GM21423 (cell line): Measurements from ENCODE around the gene AFF2.

ENCODE experiments used
- ATAC-seq: cut with Tn5 transposase; IDR thresholded peaks from one replicate; pipeline ENCODE4 v1.9.1; 2021; ENCODE audit warnings: mild to moderate bottlenecking, moderate library complexity; ENCODE audit not compliant: unreplicated experiment

AFF2 gene

GRCh38 chrX:148580016-148580415, 79.6 kb downstream of the AFF2 start:
- no peak for ATAC-seq

DNA sequence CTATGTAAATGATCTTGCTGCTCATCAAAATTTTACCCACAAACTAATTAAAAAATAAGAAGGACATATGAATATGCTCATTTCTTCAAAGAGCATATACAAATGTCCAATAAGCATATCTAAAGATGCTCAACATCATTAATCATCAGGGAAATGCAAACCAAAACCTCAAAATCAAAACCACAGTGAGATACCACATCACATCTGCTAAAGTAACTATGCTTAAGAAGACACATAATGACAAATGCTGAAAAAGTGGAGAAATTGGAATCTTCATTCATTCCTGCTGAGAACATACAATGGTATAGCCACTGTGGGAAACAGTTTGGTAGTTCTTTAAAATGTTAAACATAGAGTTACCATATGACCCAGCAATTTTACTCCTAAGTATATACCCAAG, 81.9 kb downstream of the AFF2 start:
- ATAC-seq, result no peak

- ATAC-seq, result no peak
These were observed 88.4 kb downstream of the AFF2 start for GRCh38 chrX:148588649-148589310.

GRCh38 chrX:148592595-148592994, 92.2 kb downstream of the AFF2 start:
- ATAC-seq, result no peak

DNA sequence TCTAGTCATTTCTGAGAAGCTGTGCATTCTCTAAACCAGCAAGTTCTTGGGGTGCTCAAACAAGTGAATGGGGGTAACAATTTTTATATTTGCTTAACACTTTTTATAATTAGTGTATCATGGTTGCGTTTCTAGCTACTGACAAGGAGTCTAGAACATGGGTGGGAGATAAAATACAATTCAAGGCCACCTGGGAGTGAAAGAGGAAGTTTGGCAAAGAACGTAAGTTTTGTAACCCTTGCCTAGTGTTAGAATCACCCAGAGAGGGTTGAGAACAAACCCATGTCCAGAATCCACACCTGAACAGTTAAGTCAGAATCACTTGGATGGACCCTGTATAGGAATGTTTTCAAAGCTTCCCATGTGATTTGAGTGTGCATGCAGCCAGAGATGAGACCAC, 92.7 kb downstream of the AFF2 start:
- ATAC-seq, result no peak

DNA sequence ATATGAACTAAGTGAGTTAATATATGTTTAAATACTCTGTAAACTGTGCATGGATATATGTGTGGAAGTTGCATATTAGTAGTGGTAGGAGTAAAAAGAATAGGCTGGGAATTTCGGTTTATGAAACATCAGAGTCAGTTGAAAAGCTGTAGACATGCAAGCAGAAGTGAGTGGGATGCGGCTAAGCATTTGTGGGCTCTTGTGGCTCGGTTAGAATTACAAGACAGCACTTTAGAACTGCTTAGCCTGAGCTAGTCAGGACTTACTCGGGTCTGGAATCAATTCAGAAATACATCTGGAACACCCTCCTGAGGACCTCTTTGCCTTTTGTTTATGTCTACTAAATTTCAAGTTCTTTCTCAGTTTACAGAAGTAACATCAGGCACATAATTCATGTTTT, 93.6 kb downstream of the AFF2 start:
- no peak for ATAC-seq

GRCh38 chrX:148599404-148599803, 99.0 kb downstream of the AFF2 start:
- ATAC-seq, result no peak

GRCh38 chrX:148600131-148600530, 99.7 kb downstream of the AFF2 start:
- no peak for ATAC-seq

DNA sequence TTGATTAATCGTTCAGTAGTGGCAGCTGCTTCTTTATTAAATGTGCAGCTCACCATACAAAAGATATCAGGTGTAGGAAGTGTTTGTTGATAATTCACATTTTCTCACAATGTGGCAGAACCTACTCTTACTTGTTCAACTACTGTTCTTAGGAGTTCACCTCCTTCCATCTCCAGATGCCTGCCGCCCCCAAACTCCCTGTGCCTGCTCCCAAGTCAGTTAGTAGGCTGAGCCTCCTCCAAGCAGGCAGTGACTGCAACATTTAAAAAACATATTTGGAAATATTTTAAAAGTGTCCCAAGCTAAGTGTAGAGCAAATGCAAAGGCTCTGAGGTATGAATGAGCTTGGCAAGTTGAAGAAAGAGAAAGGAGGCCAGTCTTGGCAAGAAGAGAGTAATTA, 100.2 kb downstream of the AFF2 start:
- ATAC-seq, result no peak

GRCh38 chrX:148601034-148601433, 100.6 kb downstream of the AFF2 start:
- ATAC-seq, result no peak

DNA sequence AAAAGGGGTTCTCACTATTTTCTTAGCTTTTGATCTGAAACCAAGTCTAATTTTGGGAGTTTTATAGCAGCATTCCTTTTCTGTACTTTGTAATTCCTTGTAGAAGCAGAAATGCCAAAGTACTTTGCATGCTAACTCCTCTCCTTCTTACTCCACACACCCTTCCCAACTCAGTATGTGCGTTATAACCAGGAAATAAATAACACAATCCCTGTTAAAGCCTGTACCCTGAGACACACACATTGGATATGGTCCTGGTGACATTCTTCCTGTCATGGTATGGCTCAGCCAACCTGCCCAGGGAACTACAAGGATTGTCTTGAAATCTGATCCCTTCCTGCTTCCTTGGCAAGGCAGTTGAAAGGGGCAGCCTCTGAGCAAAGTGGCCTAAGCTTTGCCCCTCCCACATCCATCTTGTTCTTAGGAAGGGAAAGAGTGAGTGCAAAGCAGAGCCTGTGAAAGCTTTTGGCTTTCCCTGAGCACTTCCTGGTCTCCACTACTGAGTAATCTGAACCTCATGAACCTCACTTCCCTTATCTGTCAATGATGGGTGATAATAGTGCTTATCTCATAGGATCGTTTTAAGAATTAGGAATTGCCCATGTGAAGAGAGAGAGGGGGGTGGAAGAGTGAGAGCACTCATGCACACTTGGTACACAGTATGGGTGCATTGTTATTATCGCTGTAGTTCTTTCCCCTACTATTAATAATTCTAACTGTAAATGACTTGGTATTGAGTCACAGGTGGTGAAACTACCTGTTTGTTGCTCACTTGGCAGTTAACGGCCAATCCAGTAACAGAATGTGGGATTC, 109.3 kb downstream of the AFF2 start:
- ATAC-seq, result peak; percentile 72

DNA sequence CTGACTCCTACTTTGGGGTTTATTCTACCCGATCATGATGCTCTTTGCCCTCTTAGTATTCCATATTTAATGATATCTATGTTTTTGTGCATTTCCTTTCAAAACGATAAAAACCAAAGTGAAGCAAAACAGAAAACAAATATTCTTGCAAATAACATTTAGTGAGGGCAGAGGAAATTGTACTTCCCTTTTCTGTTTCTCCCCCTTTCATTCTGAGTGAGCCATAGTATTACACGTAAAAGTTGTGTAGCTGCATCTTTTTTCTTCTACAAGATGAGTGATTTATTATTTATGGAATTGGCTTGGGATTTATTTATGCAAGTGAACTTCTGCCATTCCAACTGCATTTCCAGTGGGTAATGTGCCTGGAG, 109.9 kb downstream of the AFF2 start:
- ATAC-seq, result peak; percentile 65

GRCh38 chrX:148611993-148612392, 111.6 kb downstream of the AFF2 start:
- ATAC-seq, result peak; percentile 42

- no peak for ATAC-seq
These were observed 112.0 kb downstream of the AFF2 start for GRCh38 chrX:148612431-148612830.

DNA sequence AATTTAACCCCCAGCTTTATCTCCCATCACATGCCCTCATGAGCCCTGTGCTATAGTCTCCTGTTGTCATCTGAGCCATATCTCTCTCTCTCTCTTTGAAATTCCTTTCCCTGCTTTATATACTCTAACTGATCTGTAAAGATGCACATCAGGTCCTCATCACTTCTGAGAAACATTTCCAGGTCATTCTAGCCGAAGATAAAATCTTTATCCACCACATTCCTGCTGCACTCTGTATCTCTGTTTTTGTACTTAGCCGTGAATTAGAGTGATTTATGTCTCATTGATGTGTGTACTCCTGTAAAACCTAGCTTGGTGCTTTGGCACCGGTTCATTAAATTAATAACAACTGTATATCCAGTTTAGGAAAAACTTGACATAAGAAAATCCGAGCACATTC, 113.2 kb downstream of the AFF2 start:
- no peak for ATAC-seq

GRCh38 chrX:148615491-148615890, 115.1 kb downstream of the AFF2 start:
- no peak for ATAC-seq

DNA sequence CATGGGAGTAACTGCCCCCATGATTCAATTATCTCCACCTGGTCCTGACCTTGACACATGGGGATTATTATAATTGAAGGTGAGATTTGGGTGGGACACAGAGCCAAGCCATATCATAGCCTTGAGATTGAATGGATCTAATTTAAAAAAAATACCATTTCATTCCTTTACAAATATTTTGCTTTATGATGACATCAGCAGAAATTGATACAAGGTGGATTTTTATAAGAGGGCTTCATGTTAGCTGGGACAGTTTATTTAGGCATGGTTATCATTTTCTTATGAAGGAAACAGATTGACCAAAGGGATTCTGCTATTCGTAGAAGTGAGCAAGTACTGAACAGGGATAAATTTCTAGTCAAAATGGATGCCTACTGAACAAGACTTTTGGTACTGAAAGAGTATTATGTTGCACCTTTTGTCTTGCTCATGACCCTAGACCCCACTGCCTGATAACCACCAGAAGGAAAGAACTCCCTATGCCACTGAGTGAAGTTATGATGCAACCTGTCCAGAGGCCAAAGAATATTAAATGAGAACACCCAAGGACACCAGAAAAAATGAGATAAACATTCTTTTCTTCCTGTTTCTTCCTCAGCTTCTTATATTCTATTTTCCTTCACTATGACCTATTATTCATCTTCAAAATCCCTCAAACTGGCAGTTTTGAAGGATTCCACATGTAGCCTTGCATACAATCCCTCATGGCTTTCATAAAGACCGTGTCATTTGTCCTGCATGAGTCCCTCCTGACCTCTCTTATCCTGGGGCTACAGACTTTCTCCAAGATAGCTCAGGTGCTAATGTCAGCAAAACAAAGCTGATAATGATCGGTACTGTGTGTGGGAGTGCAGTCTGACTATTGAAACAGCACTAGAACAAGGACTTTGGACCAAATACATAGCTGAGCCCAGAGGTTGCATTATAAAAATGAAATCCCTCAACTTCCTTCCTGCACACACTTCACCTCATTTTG, 118.3 kb downstream of the AFF2 start:
- no peak for ATAC-seq

DNA sequence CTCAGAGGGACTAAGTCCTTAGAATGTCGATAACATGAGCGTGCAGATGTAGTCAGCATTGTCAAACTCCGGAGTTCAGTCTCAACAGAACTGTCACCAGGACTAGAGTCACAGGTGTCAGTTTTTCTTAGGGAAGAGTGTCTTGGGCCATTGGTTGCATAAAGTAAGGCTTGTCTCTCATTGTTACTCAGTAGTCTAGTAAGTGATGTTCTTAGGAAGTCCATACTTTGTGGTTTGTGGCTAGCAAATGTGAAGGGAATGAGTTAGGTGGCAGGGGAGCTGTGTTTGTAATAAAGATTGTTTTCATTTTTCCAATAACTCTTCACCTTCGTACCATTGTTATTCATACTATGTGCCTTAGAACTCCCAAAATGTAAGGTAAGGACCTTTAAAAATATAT, 119.6 kb downstream of the AFF2 start:
- ATAC-seq, result no peak

- no peak for ATAC-seq
These were observed 124.6 kb downstream of the AFF2 start for GRCh38 chrX:148624951-148625474.

DNA sequence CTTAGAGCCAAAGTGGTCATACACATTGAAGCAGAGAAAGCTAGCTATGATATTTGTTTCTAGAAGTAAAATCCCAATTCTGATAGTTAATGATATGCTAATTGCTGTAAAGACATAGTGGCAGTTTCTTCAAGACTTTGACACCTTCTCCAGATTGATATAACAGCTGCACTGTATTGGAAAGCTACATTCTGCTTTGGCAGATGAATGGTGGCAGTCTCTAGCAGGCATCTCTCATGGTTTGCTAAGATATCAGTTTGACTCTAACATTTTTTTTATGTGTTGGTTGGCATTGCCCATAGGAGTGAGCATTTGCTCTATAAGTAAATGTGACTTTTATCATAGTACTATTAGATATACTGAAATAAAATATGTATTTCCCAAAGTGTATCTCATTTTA, 128.2 kb downstream of the AFF2 start:
- no peak for ATAC-seq

DNA sequence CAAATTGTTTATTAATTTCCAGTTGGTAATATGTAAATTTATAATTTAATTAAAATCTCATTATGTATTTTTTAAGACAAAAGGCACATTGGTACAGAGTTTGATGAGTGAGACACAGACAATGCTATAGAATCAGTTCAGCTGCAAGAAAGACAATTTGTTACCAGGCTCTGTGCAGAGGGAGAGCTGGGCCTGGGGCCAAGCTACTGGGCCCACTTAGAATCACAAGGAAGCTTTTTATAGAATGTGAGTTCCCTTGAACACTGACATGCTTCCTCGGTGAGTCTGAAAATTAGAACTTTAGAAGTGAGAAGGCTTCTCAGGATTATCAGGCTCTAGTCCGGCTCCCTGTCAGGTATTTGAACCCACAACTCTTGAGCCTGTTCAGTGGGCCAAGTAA, 129.0 kb downstream of the AFF2 start:
- no peak for ATAC-seq
